Breast epithelium (tissue), 3 donors: Measurements from ENCODE around the gene RNASE4.

Experiments
- CTCF ChIP-seq, 3 donors: fragments of 450-650 bp; IDR thresholded peaks; one replicate each; pipeline ENCODE4 v1.5.1; 2016 to 2017; ENCODE audit warnings: antibody characterized with exemption in 3 of 3, mild to moderate bottlenecking in 3 of 3, moderate library complexity in 3 of 3
- POLR2A ChIP-seq: fragments of 450-650 bp; IDR thresholded peaks from one replicate; pipeline ENCODE4 v1.6.1; 2016; ENCODE audit warnings: antibody characterized with exemption, mild to moderate bottlenecking, moderate library complexity
- POLR2AphosphoS5 ChIP-seq, 3 donors: sonication (generic); formaldehyde crosslinking; IDR thresholded peaks; one replicate each; pipeline ENCODE4 v1.6.1; 2017; ENCODE audit warnings: antibody characterized with exemption in 3 of 3

- TF ChIP-seq POLR2A (no peak), CTCF (IDR thresholded peaks at IDR 0.05) (no peak), POLR2AphosphoS5 (IDR thresholded peaks at IDR 0.05) (peak in 2 of 3 donors; percentile 35 to 43)
Measured at GRCh38 chr14:20714593-20715250, 30.4 kb downstream of the RNASE4 start.
